VCaP (cell line): ENCODE data around the gene NKX2-3.

Experiments used
- H3K27ac ChIP-seq: fragments of 450-650 bp; 2 replicates; pipeline ENCODE4 v1.5.1; 2017
- TF ChIP-seq, protein P1 (sequence below): fragments of 450-650 bp; conservative IDR thresholded peaks from 2 replicates; pipeline ENCODE4 v1.5.1; 2017; ENCODE audit warnings: mild to moderate bottlenecking, moderate library complexity

Gene NKX2-3

GRCh38 chr10:99537086-99537988 is 4.6 kb downstream of the NKX2-3 start:
- no peak overlapping the region for H3K27ac ChIP-seq
- TF ChIP-seq, protein P1, sequence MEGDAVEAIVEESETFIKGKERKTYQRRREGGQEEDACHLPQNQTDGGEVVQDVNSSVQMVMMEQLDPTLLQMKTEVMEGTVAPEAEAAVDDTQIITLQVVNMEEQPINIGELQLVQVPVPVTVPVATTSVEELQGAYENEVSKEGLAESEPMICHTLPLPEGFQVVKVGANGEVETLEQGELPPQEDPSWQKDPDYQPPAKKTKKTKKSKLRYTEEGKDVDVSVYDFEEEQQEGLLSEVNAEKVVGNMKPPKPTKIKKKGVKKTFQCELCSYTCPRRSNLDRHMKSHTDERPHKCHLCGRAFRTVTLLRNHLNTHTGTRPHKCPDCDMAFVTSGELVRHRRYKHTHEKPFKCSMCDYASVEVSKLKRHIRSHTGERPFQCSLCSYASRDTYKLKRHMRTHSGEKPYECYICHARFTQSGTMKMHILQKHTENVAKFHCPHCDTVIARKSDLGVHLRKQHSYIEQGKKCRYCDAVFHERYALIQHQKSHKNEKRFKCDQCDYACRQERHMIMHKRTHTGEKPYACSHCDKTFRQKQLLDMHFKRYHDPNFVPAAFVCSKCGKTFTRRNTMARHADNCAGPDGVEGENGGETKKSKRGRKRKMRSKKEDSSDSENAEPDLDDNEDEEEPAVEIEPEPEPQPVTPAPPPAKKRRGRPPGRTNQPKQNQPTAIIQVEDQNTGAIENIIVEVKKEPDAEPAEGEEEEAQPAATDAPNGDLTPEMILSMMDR = no peak

GRCh38 chr10:99537989-99538917 is 5.5 kb downstream of the NKX2-3 start:
- H3K27ac ChIP-seq = no peak overlapping the region
- TF ChIP-seq, protein P1 = no peak

GRCh38 chr10:99539120-99539519 is 6.4 kb downstream of the NKX2-3 start:
- TF ChIP-seq, protein P1 = no peak

GRCh38 chr10:99539820-99540219 is 7.1 kb downstream of the NKX2-3 start:
- H3K27ac ChIP-seq = no peak overlapping the region
- TF ChIP-seq, protein P1 = no peak

More at GRCh38 chr10:99539120-99539519, 6.4 kb downstream of the NKX2-3 start:
- H3K27ac ChIP-seq = no peak overlapping the region

GRCh38 chr10:99540306-99540656 is 7.5 kb downstream of the NKX2-3 start:
- H3K27ac ChIP-seq = peak overlapping the region; percentile 48; the same call in 1 of the 2 replicates
- TF ChIP-seq, protein P1 = no peak

- TF ChIP-seq, protein P1 = no peak; the same call in 1 of the 2 replicates
- peak overlapping the region; percentile 48; the same call in 1 of the 2 replicates for H3K27ac ChIP-seq
Measured at GRCh38 chr10:99540657-99541531, 8.2 kb downstream of the NKX2-3 start.
